HL-60/S4 treated with phorbol 12-myristate 13-acetate at 8.2 ng/mL for 4 days and 3 days (cell line): ENCODE data around the gene TBX5.

Experiments used
- in situ Hi-C: fragments of 300-500 bp; cut with MboI; formaldehyde crosslinking; loops from 2 replicates; pipeline ENCODE4 v1.15.0; 2022; ENCODE audit warnings: low sequenced_read_pairs

TBX5 gene

GRCh38 chr12:114431902-114432301 is 26.0 kb upstream of the TBX5 start:
- in situ Hi-C loops: no loop called here

- in situ Hi-C loops: no loop called here
Measured at GRCh38 chr12:114430306-114430705, 24.4 kb upstream of the TBX5 start.

- in situ Hi-C loops: no loop called here
Measured at GRCh38 chr12:114425031-114425626, 19.2 kb upstream of the TBX5 start.

DNA sequence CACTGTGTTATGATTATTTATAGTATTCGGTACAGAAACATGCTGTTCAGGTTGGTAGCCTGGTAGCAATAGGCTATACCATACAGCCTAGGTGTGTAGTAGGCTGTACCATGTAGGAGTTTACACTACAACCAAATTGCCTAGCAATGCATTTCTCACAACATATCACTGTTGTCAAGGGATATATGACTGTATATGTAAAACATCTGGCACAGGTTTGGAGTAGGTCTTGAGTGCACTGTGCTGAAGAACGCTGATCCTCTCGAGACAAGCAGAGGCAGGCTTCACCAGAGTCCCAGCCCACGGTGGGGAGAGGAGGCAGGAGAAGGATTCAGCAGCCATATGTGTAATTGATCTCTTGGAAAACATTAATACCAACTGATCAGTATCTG is 15.0 kb upstream of the TBX5 start:
- in situ Hi-C loops: no loop called here

DNA sequence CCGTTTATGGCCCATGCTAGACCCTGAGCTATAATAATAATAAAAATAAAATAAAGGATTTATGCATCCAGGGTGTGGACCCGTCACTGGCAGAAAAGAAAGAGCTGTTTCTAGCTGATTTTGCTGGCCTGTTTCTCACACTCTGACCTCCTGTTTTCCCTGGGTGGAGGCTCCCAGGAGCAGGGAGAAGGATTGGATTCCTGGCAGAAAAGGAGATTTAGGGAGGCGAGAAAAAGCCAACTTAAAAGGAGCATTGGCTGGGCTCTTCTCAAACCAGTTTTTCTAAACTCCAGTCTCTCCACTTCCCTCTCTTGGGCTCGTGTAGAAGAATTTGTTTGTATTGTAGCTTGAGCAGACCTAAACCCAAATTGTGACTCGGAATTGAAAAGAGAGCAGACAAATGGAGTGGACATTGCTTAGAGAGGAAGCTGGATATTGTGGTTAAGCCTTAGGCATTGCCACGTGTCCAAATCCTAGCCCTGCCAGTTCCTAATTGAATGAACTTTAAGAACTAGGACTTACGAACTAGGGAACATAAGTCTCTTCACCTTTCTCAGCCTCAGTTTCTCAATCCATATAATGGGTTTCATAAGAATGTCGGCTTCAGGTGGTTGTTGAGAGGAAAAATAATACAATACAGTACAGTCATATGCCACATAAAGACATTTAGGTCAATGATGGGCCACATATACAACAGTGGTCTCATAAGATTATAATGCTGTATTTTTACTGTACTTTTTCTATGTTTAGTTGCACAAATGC is 14.4 kb upstream of the TBX5 start:
- in situ Hi-C loops: no loop called here

GRCh38 chr12:114416028-114416427 is 10.1 kb upstream of the TBX5 start:
- in situ Hi-C loops: no loop called here

- in situ Hi-C loops: no loop called here
Measured at GRCh38 chr12:114415525-114415868, 9.6 kb upstream of the TBX5 start.

GRCh38 chr12:114414866-114415524 is 9.1 kb upstream of the TBX5 start:
- in situ Hi-C loops: no loop called here

- in situ Hi-C loops: no loop called here
Measured at GRCh38 chr12:114414031-114414865, 8.3 kb upstream of the TBX5 start.

DNA sequence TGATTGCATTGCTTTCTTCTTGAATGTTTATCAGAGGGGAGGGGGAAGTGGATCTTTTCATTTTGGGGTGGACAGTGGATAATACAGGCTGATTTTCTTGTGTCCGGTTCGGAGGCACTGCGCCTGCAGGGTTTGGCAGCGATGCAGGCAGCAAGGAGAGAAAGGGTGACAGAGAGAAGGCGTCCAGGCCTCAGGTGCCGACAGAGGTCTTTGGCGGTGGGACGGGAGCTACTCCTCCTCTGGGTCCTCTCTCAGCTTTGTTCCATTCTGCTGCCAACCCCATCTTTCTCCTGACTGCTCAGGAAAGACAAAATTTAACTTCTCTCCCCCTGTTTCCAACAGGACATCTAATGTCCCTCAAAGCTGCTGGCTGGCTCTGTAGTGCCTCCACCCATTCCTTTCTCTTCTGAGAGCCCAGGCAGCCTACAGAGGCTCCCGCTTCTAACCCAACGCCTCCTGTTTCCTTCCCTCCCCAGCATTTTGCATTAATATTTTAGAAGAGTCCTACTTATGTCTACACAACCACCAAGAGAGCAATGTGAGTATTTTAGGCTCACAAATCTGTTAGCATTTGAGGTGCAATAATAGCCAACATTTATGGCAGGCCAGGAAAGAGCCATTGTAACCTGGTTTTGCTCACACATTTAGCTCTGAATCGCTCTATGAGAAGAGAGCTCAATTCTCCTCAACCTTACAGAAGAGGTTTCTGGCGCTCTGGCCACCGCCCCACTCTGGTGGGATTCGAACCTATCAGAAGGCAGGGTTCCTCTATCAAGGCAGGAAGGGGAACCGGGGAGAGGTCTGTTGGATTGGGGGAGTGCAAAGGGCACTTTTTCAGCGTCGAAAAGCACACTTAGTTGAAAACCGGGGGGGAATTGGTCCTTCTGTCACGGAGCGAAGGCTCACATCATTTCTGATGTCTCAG is 7.1 kb upstream of the TBX5 start:
- in situ Hi-C loops: no loop called here

DNA sequence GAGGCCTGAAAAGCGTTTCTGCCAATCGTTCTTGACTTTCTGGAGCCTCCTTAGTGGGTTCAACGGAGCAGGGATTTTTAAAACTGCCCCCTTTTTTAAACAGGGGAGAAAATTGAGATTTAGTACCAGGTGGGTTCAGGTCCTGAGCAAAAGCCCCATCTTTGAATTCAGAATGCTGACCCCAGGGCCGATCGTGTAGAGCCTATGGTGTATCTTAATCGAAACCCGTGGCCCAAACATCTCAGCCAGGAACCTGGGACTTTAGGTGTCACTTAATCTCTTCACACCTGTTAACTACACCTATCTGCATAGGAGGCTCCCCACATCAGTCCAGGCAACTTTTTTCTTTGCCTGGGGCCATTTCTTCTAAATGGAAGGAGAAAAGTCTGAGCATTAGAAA is 6.4 kb upstream of the TBX5 start:
- in situ Hi-C loops: no loop called here

- in situ Hi-C loops: no loop called here
Measured at GRCh38 chr12:114411071-114411837, 5.3 kb upstream of the TBX5 start.

DNA sequence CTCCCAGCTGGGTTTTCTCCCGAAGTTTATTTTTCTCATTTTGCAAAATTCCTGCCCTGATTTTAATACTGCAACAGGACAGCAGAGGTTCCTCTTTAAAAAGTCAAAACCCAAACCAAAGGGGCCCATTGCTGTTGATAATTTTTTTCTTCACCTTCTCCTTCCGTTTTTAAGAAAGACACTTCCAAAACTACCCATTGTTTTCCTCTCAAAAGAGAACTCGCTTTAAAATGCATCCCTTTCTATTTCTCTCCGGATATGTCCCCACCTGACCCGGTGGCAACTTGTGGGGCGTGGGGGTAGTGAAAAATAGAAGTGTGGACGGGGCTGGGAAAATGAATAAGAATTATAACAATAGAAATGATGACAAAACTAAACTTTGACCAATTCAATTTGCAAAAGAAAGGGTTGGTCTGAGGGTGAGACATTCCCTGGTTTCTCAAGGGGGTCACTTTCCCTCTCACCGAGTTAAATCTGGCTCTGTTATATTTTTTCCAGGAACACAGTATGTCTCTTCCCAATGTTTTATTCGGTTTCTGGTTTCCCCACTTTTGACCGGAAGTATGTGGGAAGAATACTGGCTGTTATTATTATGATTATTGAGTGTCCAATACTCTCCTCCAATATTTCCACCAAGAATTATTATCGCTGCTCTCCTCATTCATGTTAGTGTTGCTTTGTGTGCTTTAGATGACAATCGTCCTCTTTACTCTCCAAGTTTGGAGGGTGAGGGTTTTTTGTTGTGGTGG is 4.1 kb upstream of the TBX5 start:
- in situ Hi-C loops: no loop called here

GRCh38 chr12:114408886-114409851 is 3.2 kb upstream of the TBX5 start:
- in situ Hi-C loops: no loop called here

DNA sequence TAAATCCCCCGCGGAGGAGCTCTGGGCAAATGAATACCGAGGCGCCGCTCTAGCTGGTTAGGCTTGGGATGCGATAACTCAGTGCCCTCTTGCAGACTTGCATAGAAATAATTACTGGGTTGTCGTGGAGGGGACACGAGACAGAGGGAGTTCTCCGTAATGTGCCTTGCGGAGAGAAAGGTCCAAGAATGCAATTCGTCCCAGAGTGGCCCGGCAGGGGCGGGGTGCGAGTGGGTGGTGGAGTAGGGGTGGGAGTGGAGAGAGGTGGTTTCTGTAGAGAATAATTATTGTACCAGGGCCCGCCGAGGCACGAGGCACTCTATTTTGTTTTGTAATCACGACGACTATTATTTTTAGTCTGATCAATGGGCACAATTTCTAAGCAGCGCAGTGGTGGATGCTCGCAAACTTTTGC is 2.5 kb upstream of the TBX5 start:
- in situ Hi-C loops: no loop called here

GRCh38 chr12:114407842-114408411 is 2.0 kb upstream of the TBX5 start:
- in situ Hi-C loops: no loop called here
